HepG2 (cell line): ENCODE data around the gene DNASE2B.

ENCODE experiments used
- GABPA ChIP-seq, 2 experiments: IDR thresholded peaks; 2 replicates each; pipeline ENCODE4 v1.6.1; 2011 to 2016; ENCODE audit warnings: low read depth in 2 of 2, low read length in 1 of 2, missing biosample characterization in 1 of 2, missing genetic modification characterization in 1 of 2
- JUND ChIP-seq: sonication (generic); formaldehyde crosslinking; IDR thresholded peaks from 2 replicates; pipeline ENCODE4 v1.8.0; 2022; ENCODE audit warnings: mild to moderate bottlenecking, missing genetic modification reagents
- PAX8 ChIP-seq: sonication (generic); formaldehyde crosslinking; IDR thresholded peaks from 2 replicates; pipeline ENCODE4 v1.8.0; 2022; ENCODE audit warnings: mild to moderate bottlenecking, missing genetic modification reagents, borderline replicate concordance
- TAF1 ChIP-seq: sonication (generic); formaldehyde crosslinking; IDR thresholded peaks from 2 replicates; pipeline ENCODE4 v1.4.0; 2020; ENCODE audit warnings: missing genetic modification reagents
- TOE1 ChIP-seq: sonication (generic); formaldehyde crosslinking; IDR thresholded peaks from 2 replicates; pipeline ENCODE4 v1.4.0; 2020; ENCODE audit warnings: mild to moderate bottlenecking, missing genetic modification reagents
- XBP1 ChIP-seq: sonication (generic); formaldehyde crosslinking; IDR thresholded peaks from 2 replicates; pipeline ENCODE4 v1.5.0; 2020; ENCODE audit warnings: missing genetic modification reagents
- ZFP37 ChIP-seq: sonication (generic); formaldehyde crosslinking; IDR thresholded peaks from 2 replicates; pipeline ENCODE4 v1.4.0; 2020; ENCODE audit warnings: missing genetic modification reagents, borderline replicate concordance
- TF ChIP-seq, protein P1 (sequence below): sonication (generic); formaldehyde crosslinking; IDR thresholded peaks from 2 replicates; pipeline ENCODE4 v1.5.0; 2020; ENCODE audit warnings: mild to moderate bottlenecking, missing genetic modification reagents, moderate library complexity
- TF ChIP-seq, protein P2 (sequence below): sonication (generic); formaldehyde crosslinking; IDR thresholded peaks from 2 replicates; pipeline ENCODE4 v1.5.0; 2020; ENCODE audit warnings: missing genetic modification reagents
- TF ChIP-seq, protein P3 (sequence below): sonication (generic); formaldehyde crosslinking; IDR thresholded peaks from 2 replicates; pipeline ENCODE4 v1.4.0; 2020; ENCODE audit warnings: mild to moderate bottlenecking, missing genetic modification reagents, borderline replicate concordance

GRCh38 chr1:84366786-84367185 lies 31.5 kb upstream of the DNASE2B start:
- TF ChIP-seq XBP1: no peak
- TF ChIP-seq GABPA (IDR thresholded peaks at IDR 0.05; ENCODE audit: low read depth, low read length): no peak
- no peak for TF ChIP-seq GABPA (CRISPR knock-in tag; IDR thresholded peaks at IDR 0.05; ENCODE audit: low read depth)
- TF ChIP-seq TAF1 (CRISPR knock-in tag): no peak
- TF ChIP-seq, protein P1, sequence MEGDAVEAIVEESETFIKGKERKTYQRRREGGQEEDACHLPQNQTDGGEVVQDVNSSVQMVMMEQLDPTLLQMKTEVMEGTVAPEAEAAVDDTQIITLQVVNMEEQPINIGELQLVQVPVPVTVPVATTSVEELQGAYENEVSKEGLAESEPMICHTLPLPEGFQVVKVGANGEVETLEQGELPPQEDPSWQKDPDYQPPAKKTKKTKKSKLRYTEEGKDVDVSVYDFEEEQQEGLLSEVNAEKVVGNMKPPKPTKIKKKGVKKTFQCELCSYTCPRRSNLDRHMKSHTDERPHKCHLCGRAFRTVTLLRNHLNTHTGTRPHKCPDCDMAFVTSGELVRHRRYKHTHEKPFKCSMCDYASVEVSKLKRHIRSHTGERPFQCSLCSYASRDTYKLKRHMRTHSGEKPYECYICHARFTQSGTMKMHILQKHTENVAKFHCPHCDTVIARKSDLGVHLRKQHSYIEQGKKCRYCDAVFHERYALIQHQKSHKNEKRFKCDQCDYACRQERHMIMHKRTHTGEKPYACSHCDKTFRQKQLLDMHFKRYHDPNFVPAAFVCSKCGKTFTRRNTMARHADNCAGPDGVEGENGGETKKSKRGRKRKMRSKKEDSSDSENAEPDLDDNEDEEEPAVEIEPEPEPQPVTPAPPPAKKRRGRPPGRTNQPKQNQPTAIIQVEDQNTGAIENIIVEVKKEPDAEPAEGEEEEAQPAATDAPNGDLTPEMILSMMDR (CRISPR knock-in tag): no peak
- TF ChIP-seq, protein P2, sequence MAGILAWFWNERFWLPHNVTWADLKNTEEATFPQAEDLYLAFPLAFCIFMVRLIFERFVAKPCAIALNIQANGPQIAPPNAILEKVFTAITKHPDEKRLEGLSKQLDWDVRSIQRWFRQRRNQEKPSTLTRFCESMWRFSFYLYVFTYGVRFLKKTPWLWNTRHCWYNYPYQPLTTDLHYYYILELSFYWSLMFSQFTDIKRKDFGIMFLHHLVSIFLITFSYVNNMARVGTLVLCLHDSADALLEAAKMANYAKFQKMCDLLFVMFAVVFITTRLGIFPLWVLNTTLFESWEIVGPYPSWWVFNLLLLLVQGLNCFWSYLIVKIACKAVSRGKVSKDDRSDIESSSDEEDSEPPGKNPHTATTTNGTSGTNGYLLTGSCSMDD (CRISPR knock-in tag): no peak
- no peak for TF ChIP-seq JUND (CRISPR knock-in tag)
- TF ChIP-seq TOE1: no peak
- TF ChIP-seq PAX8: no peak
- TF ChIP-seq ZFP37 (CRISPR knock-in tag): no peak
- TF ChIP-seq, protein P3, sequence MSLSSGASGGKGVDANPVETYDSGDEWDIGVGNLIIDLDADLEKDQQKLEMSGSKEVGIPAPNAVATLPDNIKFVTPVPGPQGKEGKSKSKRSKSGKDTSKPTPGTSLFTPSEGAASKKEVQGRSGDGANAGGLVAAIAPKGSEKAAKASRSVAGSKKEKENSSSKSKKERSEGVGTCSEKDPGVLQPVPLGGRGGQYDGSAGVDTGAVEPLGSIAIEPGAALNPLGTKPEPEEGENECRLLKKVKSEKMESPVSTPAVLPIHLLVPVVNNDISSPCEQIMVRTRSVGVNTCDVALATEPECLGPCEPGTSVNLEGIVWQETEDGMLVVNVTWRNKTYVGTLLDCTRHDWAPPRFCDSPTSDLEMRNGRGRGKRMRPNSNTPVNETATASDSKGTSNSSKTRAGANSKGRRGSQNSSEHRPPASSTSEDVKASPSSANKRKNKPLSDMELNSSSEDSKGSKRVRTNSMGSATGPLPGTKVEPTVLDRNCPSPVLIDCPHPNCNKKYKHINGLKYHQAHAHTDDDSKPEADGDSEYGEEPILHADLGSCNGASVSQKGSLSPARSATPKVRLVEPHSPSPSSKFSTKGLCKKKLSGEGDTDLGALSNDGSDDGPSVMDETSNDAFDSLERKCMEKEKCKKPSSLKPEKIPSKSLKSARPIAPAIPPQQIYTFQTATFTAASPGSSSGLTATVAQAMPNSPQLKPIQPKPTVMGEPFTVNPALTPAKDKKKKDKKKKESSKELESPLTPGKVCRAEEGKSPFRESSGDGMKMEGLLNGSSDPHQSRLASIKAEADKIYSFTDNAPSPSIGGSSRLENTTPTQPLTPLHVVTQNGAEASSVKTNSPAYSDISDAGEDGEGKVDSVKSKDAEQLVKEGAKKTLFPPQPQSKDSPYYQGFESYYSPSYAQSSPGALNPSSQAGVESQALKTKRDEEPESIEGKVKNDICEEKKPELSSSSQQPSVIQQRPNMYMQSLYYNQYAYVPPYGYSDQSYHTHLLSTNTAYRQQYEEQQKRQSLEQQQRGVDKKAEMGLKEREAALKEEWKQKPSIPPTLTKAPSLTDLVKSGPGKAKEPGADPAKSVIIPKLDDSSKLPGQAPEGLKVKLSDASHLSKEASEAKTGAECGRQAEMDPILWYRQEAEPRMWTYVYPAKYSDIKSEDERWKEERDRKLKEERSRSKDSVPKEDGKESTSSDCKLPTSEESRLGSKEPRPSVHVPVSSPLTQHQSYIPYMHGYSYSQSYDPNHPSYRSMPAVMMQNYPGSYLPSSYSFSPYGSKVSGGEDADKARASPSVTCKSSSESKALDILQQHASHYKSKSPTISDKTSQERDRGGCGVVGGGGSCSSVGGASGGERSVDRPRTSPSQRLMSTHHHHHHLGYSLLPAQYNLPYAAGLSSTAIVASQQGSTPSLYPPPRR (CRISPR knock-in tag): no peak
